Measurements from ENCODE around the gene CDK6.

GRCh38 chr7:92715963-92716362 is 120.4 kb downstream of the CDK6 start:
- TF ChIP-seq POLR2A (IDR thresholded peaks at IDR 0.05) (no peak), CTCF (IDR thresholded peaks at IDR 0.05 in 4 of 5, conservative IDR thresholded peaks at IDR 0.05 in 1 of 5) (no peak)
